Mucosa of stomach (tissue), 1 donor: Measurements from ENCODE around the gene KCNH4.
"Not testable (repeated sequence)": the region's sequence is repeated elsewhere in the genome, so short reads cannot be mapped to it uniquely, and the experiment has no call there.

Experiments used
- H3K27me3 ChIP-seq: one replicate; pipeline ENCODE4 v1.7.0; 2013; ENCODE audit warnings: mild to moderate bottlenecking, low read length; ENCODE audit not compliant: control insufficient read depth, insufficient read depth
- H3K36me3 ChIP-seq: one replicate; pipeline ENCODE4 v1.7.0; 2013; ENCODE audit warnings: low read length; ENCODE audit not compliant: control insufficient read depth, insufficient read depth
- H3K4me1 ChIP-seq: one replicate; pipeline ENCODE4 v1.7.0; 2013; ENCODE audit warnings: mild to moderate bottlenecking, low read length; ENCODE audit not compliant: control insufficient read depth, insufficient read depth
- H3K4me3 ChIP-seq: one replicate; pipeline ENCODE4 v1.7.0; 2013; ENCODE audit warnings: low read length
- H3K9ac ChIP-seq: one replicate; pipeline ENCODE4 v1.7.0; 2013; ENCODE audit warnings: mild to moderate bottlenecking, low read length, moderate library complexity
- H3K9me3 ChIP-seq: one replicate; pipeline ENCODE4 v1.7.0; 2013; ENCODE audit warnings: mild to moderate bottlenecking, low read length, moderate library complexity; ENCODE audit not compliant: control insufficient read depth
- donor health status: Pancreatic carcinoma.

KCNH4 gene

GRCh38 chr17:42140690-42141089 is 40.3 kb downstream of the KCNH4 start:
- H3K4me3 ChIP-seq, H3K36me3 ChIP-seq, H3K9me3 ChIP-seq, H3K9ac ChIP-seq, H3K27me3 ChIP-seq: not testable (repeated sequence)
- peaks cover 46% of the 10 kb centered on the region for H3K4me1 ChIP-seq

GRCh38 chr17:42138749-42139492 is 42.0 kb downstream of the KCNH4 start:
- Histone ChIP-seq H3K9me3 (no peaks in the 10 kb centered on the region), H3K4me1 (peaks cover 63% of the 10 kb centered on the region), H3K4me3 (no peak overlapping the region), H3K36me3 (no peaks in the 10 kb centered on the region), H3K9ac (no peak overlapping the region), H3K27me3 (no peaks in the 10 kb centered on the region)

DNA sequence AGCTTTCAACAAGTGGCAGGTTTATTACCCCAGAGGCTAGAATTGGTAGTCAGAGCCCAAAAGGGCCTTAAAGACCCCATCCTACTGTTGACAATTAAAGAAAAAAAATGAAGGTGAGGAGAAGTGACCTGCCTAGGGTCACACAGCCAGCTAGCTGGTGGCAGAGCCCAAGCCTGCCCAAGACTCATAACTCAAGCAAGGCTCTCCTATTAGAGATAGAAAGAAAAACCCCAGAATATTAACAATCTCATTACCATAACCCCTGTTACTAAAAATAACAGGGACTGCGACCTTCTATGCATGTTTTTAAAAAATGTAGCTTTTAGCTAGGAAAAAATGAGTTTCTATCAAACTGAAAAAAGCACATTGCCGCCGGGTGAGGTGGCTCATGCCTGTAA is 44.3 kb downstream of the KCNH4 start:
- Histone ChIP-seq H3K4me1 (peaks cover 67% of the 10 kb centered on the region), H3K4me3 (peak overlapping the region; percentile 49), H3K27me3 (no peaks in the 10 kb centered on the region), H3K9me3 (no peaks in the 10 kb centered on the region), H3K36me3 (no peaks in the 10 kb centered on the region), H3K9ac (peak overlapping the region; percentile 71)

GRCh38 chr17:42135664-42136653 is 45.0 kb downstream of the KCNH4 start:
- H3K9ac ChIP-seq = peak overlapping the region; percentile 71
- H3K4me1 ChIP-seq = peaks cover 69% of the 10 kb centered on the region
- H3K4me3 ChIP-seq = peak overlapping the region; percentile 49
- no peaks in the 10 kb centered on the region for H3K36me3 ChIP-seq
- no peaks in the 10 kb centered on the region for H3K9me3 ChIP-seq
- no peaks in the 10 kb centered on the region for H3K27me3 ChIP-seq

GRCh38 chr17:42135151-42135550 is 45.8 kb downstream of the KCNH4 start:
- Histone ChIP-seq H3K4me1 (peaks cover 72% of the 10 kb centered on the region), H3K36me3 (no peaks in the 10 kb centered on the region), H3K9ac (peak overlapping the region; percentile 30), H3K9me3 (no peaks in the 10 kb centered on the region), H3K4me3 (no peak overlapping the region), H3K27me3 (no peaks in the 10 kb centered on the region)

DNA sequence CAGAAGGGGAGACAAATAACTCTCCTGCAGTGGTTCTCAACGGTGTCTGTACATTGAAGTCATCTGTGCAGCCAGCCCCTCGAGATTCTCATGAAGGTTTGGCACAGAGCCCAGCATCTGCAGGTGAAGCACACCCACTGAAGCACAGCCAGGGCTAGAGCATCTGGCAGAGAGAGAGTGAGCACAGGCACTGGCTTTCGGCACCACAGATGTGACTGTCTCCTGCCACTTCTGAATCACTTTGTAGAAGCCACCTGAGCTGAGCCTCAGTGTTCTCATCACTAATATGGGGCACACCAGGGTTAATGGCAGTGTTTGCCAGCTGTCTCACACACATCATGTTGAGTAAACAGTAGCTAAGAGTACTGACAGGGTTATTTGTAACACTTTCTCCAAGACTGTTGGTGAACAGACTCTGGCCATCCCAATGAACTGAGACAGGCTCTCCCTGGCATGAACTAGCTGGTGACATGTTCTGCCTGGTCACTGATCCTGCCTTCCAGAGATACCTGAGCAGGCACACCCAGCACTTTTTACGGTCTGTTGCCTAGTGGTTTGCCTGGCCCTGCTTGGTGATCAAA is 47.4 kb downstream of the KCNH4 start:
- Histone ChIP-seq H3K4me1 (peaks cover 63% of the 10 kb centered on the region), H3K9me3 (no peaks in the 10 kb centered on the region), H3K36me3 (peaks cover 7% of the 10 kb centered on the region), H3K4me3 (no peak overlapping the region), H3K9ac (peak overlapping the region; percentile 20), H3K27me3 (no peaks in the 10 kb centered on the region)

DNA sequence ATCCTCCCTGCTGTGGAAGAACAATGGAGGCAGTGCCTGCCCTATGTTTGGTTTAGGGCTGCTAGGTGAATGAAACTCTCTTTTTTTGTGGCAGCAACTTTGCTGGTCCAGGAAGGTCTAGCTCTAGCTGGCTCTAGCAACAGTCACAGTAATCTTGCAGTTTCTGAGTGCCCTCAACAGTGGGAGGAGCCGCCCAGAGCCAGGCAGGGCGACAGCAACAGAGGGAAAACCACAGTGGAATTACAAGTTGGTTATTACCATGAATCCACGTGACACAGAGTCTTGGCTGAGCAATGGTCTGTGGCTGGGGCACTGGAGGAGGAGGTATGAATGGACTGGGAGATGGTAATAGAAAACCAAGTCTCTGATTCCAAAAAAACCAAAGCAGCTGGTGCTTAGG is 48.0 kb downstream of the KCNH4 start:
- H3K9me3 ChIP-seq = no peaks in the 10 kb centered on the region
- H3K27me3 ChIP-seq = no peaks in the 10 kb centered on the region
- H3K9ac ChIP-seq = peak overlapping the region; percentile 20
- peaks cover 58% of the 10 kb centered on the region for H3K4me1 ChIP-seq
- no peak overlapping the region for H3K4me3 ChIP-seq
- H3K36me3 ChIP-seq = peaks cover 7% of the 10 kb centered on the region

DNA sequence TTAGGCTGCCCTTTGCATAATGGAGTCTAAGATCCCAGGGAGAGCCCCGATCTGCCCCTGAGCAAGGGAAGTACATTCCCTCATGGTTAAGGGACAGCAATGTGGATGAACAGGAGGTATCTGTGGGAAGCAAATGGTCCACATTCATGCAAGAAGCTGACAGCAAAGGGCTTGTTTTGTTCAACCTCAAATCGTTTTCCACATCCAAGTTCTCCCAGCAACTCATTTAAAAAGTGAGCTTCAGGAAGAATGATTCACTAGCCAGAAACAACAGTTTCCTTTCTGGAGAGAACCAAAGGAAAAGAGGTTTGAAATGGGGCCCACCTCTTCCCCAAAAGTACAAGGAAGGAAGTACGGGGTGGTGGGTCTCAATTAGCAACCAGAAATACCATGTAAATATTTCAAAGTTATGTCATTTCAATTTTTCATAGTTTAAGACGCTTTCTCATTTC is 48.9 kb downstream of the KCNH4 start:
- Histone ChIP-seq H3K9me3 (no peaks in the 10 kb centered on the region), H3K27me3 (no peaks in the 10 kb centered on the region), H3K4me3 (no peak overlapping the region), H3K4me1 (peaks cover 58% of the 10 kb centered on the region), H3K9ac (no peak overlapping the region), H3K36me3 (peaks cover 7% of the 10 kb centered on the region)

GRCh38 chr17:42131232-42131631 is 49.7 kb downstream of the KCNH4 start:
- Histone ChIP-seq H3K4me1 (peaks cover 51% of the 10 kb centered on the region), H3K4me3 (no peak overlapping the region), H3K9me3 (no peaks in the 10 kb centered on the region), H3K27me3 (no peaks in the 10 kb centered on the region), H3K9ac (no peak overlapping the region), H3K36me3 (peaks cover 7% of the 10 kb centered on the region)

DNA sequence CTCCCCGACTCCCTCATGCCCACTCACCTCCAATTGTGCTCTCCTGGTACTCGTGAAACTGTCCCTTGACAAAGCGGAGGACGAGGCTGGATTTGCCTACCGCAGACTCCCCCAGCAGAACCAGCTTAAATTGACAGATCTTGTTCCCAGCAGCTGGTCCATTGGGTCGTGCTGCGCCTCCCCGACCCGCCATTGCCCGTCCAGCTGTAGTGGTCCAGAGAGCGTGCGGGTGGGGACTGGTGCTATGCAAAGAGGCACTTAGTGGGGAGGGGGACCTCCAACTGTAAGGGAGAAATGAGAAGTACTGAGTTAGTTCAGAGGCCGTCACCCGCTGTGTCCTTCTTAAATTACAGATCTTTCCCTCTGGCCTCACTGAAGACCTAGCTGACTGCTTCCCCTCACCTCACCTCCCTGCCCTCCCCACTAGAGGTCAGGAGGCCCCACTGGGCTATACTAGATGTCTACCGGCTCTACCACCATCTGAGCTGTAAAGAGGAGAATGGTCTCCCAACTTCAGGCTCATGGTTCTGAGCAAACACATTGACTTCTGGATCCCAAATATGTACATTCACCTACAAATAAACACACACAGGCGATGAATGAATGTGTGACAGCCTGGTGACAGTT is 50.5 kb downstream of the KCNH4 start:
- H3K9ac ChIP-seq = no peak overlapping the region
- H3K36me3 ChIP-seq = peaks cover 7% of the 10 kb centered on the region
- H3K4me1 ChIP-seq = peaks cover 42% of the 10 kb centered on the region

GRCh38 chr17:42129109-42129837 is 51.7 kb downstream of the KCNH4 start:
- Histone ChIP-seq H3K4me3 (no peak overlapping the region), H3K9me3 (no peaks in the 10 kb centered on the region), H3K9ac (no peak overlapping the region), H3K36me3 (peaks cover 7% of the 10 kb centered on the region), H3K27me3 (no peaks in the 10 kb centered on the region), H3K4me1 (peaks cover 31% of the 10 kb centered on the region)

More for the DNA sequence above, 50.5 kb downstream of the KCNH4 start:
- H3K4me3 ChIP-seq = no peak overlapping the region
- no peaks in the 10 kb centered on the region for H3K9me3 ChIP-seq
- no peaks in the 10 kb centered on the region for H3K27me3 ChIP-seq
